K562 (cell line): Measurements from ENCODE around the gene SLC25A45. TPM values are rescaled to one million over a fixed set of nuclear protein-coding genes. Genes with fewer than 3 reads are reported as not detected.

Experiments
- CTBP1 ChIP-seq: fragments of 450-650 bp; IDR thresholded peaks from 2 replicates; pipeline ENCODE4 v1.6.1; 2016; ENCODE audit warnings: borderline replicate concordance
- HIVEP1 ChIP-seq: fragments of 250-450 bp; sonication (Bioruptor Pico); IDR thresholded peaks from 2 replicates; pipeline ENCODE4 v1.4.0; 2020; ENCODE audit warnings: mild to moderate bottlenecking
- KDM1A ChIP-seq, 2 experiments: fragments of 450-650 bp; IDR thresholded peaks; 2 replicates each; pipeline ENCODE4 v1.6.1; 2016; ENCODE audit warnings: mild to moderate bottlenecking in 2 of 2
- MCM7 ChIP-seq, 2 experiments: fragments of 450-650 bp; IDR thresholded peaks; 2 replicates each; pipeline ENCODE4 v1.6.1; 2016 to 2018
- MNT ChIP-seq, 2 experiments: fragments of 450-650 bp; conservative IDR thresholded peaks; 2 replicates each; pipeline ENCODE4 v1.6.1; 2017; ENCODE audit warnings: mild to moderate bottlenecking in 2 of 2, moderate library complexity in 2 of 2
- NUFIP1 ChIP-seq: fragments of 450-650 bp; IDR thresholded peaks from 2 replicates; pipeline ENCODE4 v1.6.1; 2018; ENCODE audit not compliant: partially characterized antibody
- PHTF2 ChIP-seq: fragments of 250-450 bp; sonication (Bioruptor Pico); IDR thresholded peaks from 2 replicates; pipeline ENCODE4 v1.5.0; 2021; ENCODE audit warnings: mild to moderate bottlenecking
- RAD51 ChIP-seq: fragments of 450-650 bp; IDR thresholded peaks from 2 replicates; pipeline ENCODE4 v1.7.1; 2016; ENCODE audit warnings: low read depth, mild to moderate bottlenecking, borderline replicate concordance
- SP1 ChIP-seq: sonication (generic); formaldehyde crosslinking; IDR thresholded peaks from 2 replicates; pipeline ENCODE4 v1.8.1; 2022; ENCODE audit warnings: mild to moderate bottlenecking, missing genetic modification reagents
- TCF3 ChIP-seq: sonication (generic); formaldehyde crosslinking; IDR thresholded peaks from 2 replicates; pipeline ENCODE4 v1.4.0; 2020; ENCODE audit warnings: mild to moderate bottlenecking, missing genetic modification reagents
- XRCC4 ChIP-seq: IDR thresholded peaks from one replicate; pipeline ENCODE4 v1.6.1; 2011; ENCODE audit not compliant: insufficient read depth, insufficient read length; ENCODE audit errors: extremely low read depth
- ZFP36 ChIP-seq: fragments of 150-350 bp; IDR thresholded peaks from 2 replicates; pipeline ENCODE4 v1.6.1; 2018; ENCODE audit warnings: low read length, low read depth; ENCODE audit not compliant: partially characterized antibody
- ZNF174 ChIP-seq: fragments of 250-450 bp; sonication (Bioruptor Pico); IDR thresholded peaks from 2 replicates; pipeline ENCODE4 v1.4.0; 2020; ENCODE audit warnings: mild to moderate bottlenecking
- ZNF212 ChIP-seq: fragments of 450-650 bp; formaldehyde crosslinking; IDR thresholded peaks from 2 replicates; pipeline ENCODE4 v1.4.0; 2020; ENCODE audit warnings: mild to moderate bottlenecking
- ZNF239 ChIP-seq: fragments of 250-450 bp; sonication (Bioruptor Pico); IDR thresholded peaks from 2 replicates; pipeline ENCODE4 v1.4.0; 2020; ENCODE audit warnings: mild to moderate bottlenecking
- ZNF253 ChIP-seq: fragments of 250-450 bp; sonication (Bioruptor Pico); conservative IDR thresholded peaks from 2 replicates; pipeline ENCODE4 v1.6.1; 2021; ENCODE audit warnings: mild to moderate bottlenecking
- ZNF778 ChIP-seq: fragments of 450-650 bp; formaldehyde crosslinking; IDR thresholded peaks from 2 replicates; pipeline ENCODE4 v1.4.0; 2020; ENCODE audit warnings: mild to moderate bottlenecking, moderate library complexity
- ZNF785 ChIP-seq: fragments of 250-450 bp; sonication (Bioruptor Pico); IDR thresholded peaks from 2 replicates; pipeline ENCODE4 v1.4.0; 2020; ENCODE audit warnings: mild to moderate bottlenecking
- polyA plus RNA-seq, 8 experiments: library from polyadenylated mRNA; depleted of rRNA in 4 of 8; stranded (reverse) in 5 of 8; unstranded in 3 of 8; fragments of >200 nt; fragmentation: Nextera tagmentation in 2 of 8; fragmentation: Illumina TruSeq in 1 of 8; extraction: Ambion mirVana in 2 of 8; extraction: Trizol in 1 of 8; gene quantifications; 2 replicates each; pipeline versions ENCODE4 v1.2.1 to v1.2.3, GENCODE V29; 2011 to 2014; ENCODE audit warnings: inconsistent platforms in 1 of 8, missing spikeins in 1 of 8
- total RNA-seq, 7 experiments: library from RNA; depleted of rRNA in 6 of 7; stranded (reverse); fragments of >200 nt in 6 of 7; fragmentation: Illumina TruSeq in 2 of 7; extraction: Trizol in 2 of 7; gene quantifications; 2 replicates each; pipeline versions ENCODE4 v1.2.1 to v1.2.3, GENCODE V29; 2011 to 2021; ENCODE audit warnings: low replicate concordance in 1 of 7
- TF ChIP-seq, protein P1 (sequence below): sonication (generic); formaldehyde crosslinking; IDR thresholded peaks from 2 replicates; pipeline ENCODE4 v1.8.0; 2022; ENCODE audit warnings: mild to moderate bottlenecking, missing genetic modification reagents, borderline replicate concordance
- TF ChIP-seq, protein P2 (sequence below): fragments of 450-650 bp; IDR thresholded peaks from 2 replicates; pipeline ENCODE4 v1.6.1; 2018; ENCODE audit warnings: mild to moderate bottlenecking, low read depth; ENCODE audit not compliant: partially characterized antibody
- TF ChIP-seq, protein P3 (sequence below): fragments of 250-450 bp; sonication (Bioruptor Pico); IDR thresholded peaks from 2 replicates; pipeline ENCODE4 v1.4.0; 2020; ENCODE audit warnings: mild to moderate bottlenecking, moderate library complexity, borderline replicate concordance

The SLC25A45 gene
- total and polyA plus RNA-seq, 9 of the 15 experiments (the other 6 are each of a cell fraction or from before 2014, with no cell fraction given): 0.15 to 2.3 (median 0.68) TPM

- TF ChIP-seq, protein P1, sequence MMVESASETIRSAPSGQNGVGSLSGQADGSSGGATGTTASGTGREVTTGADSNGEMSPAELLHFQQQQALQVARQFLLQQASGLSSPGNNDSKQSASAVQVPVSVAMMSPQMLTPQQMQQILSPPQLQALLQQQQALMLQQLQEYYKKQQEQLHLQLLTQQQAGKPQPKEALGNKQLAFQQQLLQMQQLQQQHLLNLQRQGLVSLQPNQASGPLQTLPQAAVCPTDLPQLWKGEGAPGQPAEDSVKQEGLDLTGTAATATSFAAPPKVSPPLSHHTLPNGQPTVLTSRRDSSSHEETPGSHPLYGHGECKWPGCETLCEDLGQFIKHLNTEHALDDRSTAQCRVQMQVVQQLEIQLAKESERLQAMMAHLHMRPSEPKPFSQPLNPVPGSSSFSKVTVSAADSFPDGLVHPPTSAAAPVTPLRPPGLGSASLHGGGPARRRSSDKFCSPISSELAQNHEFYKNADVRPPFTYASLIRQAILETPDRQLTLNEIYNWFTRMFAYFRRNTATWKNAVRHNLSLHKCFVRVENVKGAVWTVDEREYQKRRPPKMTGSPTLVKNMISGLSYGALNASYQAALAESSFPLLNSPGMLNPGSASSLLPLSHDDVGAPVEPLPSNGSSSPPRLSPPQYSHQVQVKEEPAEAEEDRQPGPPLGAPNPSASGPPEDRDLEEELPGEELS: no peak
- no peak for TF ChIP-seq ZNF212 (CRISPR knock-in tag)
- peak; percentile 31; the same call in 1 of the 2 replicates for TF ChIP-seq CTBP1
- no peak for TF ChIP-seq ZNF174 (CRISPR knock-in tag)
- TF ChIP-seq, protein P2, sequence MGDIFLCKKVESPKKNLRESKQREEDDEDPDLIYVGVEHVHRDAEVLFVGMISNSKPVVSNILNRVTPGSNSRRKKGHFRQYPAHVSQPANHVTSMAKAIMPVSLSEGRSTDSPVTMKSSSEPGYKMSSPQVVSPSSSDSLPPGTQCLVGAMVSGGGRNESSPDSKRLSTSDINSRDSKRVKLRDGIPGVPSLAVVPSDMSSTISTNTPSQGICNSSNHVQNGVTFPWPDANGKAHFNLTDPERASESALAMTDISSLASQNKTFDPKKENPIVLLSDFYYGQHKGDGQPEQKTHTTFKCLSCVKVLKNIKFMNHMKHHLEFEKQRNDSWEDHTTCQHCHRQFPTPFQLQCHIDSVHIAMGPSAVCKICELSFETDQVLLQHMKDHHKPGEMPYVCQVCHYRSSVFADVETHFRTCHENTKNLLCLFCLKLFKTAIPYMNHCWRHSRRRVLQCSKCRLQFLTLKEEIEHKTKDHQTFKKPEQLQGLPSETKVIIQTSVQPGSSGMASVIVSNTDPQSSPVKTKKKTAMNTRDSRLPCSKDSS: no peak
- peak; percentile 28; the same call in 1 of the 2 replicates for TF ChIP-seq ZNF239 (CRISPR knock-in tag)
- no peak for TF ChIP-seq SP1
- TF ChIP-seq RAD51: peak; percentile 34
- TF ChIP-seq TCF3 (CRISPR knock-in tag): peak; percentile 68
- TF ChIP-seq XRCC4: no peak
- TF ChIP-seq ZFP36: no peak
- no peak for TF ChIP-seq PHTF2 (CRISPR knock-in tag)
- no peak for TF ChIP-seq ZNF253 (CRISPR knock-in tag)
- TF ChIP-seq MCM7 (IDR thresholded peaks at IDR 0.05): no peak
- TF ChIP-seq ZNF785 (CRISPR knock-in tag): no peak
- no peak for TF ChIP-seq KDM1A (IDR thresholded peaks at IDR 0.05)
- no peak for TF ChIP-seq MNT (conservative IDR thresholded peaks at IDR 0.05)
- TF ChIP-seq HIVEP1 (CRISPR knock-in tag): peak; percentile 87; the same call in 1 of the 2 replicates
- no peak for TF ChIP-seq ZNF778 (CRISPR knock-in tag)
- TF ChIP-seq, protein P3, sequence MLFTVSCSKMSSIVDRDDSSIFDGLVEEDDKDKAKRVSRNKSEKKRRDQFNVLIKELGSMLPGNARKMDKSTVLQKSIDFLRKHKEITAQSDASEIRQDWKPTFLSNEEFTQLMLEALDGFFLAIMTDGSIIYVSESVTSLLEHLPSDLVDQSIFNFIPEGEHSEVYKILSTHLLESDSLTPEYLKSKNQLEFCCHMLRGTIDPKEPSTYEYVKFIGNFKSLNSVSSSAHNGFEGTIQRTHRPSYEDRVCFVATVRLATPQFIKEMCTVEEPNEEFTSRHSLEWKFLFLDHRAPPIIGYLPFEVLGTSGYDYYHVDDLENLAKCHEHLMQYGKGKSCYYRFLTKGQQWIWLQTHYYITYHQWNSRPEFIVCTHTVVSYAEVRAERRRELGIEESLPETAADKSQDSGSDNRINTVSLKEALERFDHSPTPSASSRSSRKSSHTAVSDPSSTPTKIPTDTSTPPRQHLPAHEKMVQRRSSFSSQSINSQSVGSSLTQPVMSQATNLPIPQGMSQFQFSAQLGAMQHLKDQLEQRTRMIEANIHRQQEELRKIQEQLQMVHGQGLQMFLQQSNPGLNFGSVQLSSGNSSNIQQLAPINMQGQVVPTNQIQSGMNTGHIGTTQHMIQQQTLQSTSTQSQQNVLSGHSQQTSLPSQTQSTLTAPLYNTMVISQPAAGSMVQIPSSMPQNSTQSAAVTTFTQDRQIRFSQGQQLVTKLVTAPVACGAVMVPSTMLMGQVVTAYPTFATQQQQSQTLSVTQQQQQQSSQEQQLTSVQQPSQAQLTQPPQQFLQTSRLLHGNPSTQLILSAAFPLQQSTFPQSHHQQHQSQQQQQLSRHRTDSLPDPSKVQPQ: peak; percentile 67; the same call in 1 of the 2 replicates
- no peak for TF ChIP-seq NUFIP1
Measured at GRCh38 chr11:65420979-65421793, 38.7 kb upstream of the SLC25A45 start (continued).
